HG03439 (cell line): Measurements from ENCODE around the gene HEATR5B.
"Not testable (repeated sequence)": the region's sequence is repeated elsewhere in the genome, so short reads cannot be mapped to it uniquely, and the experiment has no call there.

Source experiments
- ATAC-seq: cut with Tn5 transposase; IDR thresholded peaks from one replicate; pipeline ENCODE4 v1.9.1; 2021; ENCODE audit warnings: mild to moderate bottlenecking, moderate library complexity; ENCODE audit not compliant: unreplicated experiment

The HEATR5B gene

GRCh38 chr2:36951027-36951518, 133.1 kb downstream of the HEATR5B start:
- no peak for ATAC-seq

- no peak for ATAC-seq
Observed at GRCh38 chr2:36949845-36950244, 134.3 kb downstream of the HEATR5B start.

- ATAC-seq: not testable (repeated sequence)
Observed at GRCh38 chr2:36945240-36945639, 138.9 kb downstream of the HEATR5B start.

- no peak for ATAC-seq
Observed at GRCh38 chr2:36941867-36942266, 142.3 kb downstream of the HEATR5B start.

- ATAC-seq: not testable (repeated sequence)
Observed at GRCh38 chr2:36936526-36936925, 147.6 kb downstream of the HEATR5B start.

GRCh38 chr2:36931688-36932087, 152.5 kb downstream of the HEATR5B start:
- not testable (repeated sequence) for ATAC-seq
